ENCODE measurements around the gene TFF1. TPM values are rescaled to one million over a fixed set of nuclear protein-coding genes. Genes with fewer than 3 reads are reported as not detected.

TFF1 gene
- total RNA-seq = not detected in 2 replicates
- long read RNA-seq = 0 reads

DNA sequence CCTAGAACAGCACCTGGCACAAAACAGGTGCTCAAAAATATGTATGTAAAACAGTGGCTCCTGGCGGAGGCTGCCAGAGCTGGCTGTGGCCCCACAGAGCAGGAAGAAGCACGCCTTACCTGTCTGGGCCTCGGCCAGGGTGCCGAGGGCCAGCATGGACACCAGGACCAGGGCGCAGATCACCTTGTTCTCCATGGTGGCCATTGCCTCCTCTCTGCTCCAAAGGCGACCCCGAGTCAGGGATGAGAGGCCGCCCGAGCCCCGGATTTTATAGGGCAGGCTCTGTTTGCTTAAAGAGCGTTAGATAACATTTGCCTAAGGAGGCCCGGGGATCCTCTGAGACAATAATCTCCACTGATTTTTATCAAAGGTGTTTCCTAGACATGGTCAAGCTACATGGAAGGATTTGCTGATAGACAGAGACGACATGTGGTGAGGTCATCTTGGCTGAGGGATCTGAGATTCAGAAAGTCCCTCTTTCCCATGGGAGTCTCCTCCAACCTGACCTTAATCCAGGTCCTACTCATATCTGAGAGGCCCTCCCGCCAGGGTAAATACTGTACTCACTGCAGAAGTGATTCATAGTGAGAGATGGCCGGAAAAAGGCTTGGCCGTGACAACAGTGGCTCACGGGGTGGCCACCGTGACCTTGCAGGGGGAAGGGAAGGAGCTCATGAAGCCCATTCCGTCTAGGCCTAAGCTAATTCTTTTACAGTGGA is at the start of gene TFF1:
Gene TFF1, minus strand, starts transcription at position 244 of the 719 bp plus-strand sequence. Its CDS starts 40 bp downstream, at position 204.
- no peak within 1 kb of the TSS for H3K27ac Mint-ChIP-seq (ENCODE audit: unreplicated experiment)
- no peaks in the 10 kb centered on the region for H3K9me3 Mint-ChIP-seq
- no peaks in the 10 kb centered on the region for H3K4me1 Mint-ChIP-seq
- H3K36me3 Mint-ChIP-seq (ENCODE audit: low read depth) = no peaks in the 10 kb centered on the region
- no peaks in the 10 kb centered on the region for H3K27me3 Mint-ChIP-seq (ENCODE audit: low read depth)
- TF ChIP-seq, protein P1, sequence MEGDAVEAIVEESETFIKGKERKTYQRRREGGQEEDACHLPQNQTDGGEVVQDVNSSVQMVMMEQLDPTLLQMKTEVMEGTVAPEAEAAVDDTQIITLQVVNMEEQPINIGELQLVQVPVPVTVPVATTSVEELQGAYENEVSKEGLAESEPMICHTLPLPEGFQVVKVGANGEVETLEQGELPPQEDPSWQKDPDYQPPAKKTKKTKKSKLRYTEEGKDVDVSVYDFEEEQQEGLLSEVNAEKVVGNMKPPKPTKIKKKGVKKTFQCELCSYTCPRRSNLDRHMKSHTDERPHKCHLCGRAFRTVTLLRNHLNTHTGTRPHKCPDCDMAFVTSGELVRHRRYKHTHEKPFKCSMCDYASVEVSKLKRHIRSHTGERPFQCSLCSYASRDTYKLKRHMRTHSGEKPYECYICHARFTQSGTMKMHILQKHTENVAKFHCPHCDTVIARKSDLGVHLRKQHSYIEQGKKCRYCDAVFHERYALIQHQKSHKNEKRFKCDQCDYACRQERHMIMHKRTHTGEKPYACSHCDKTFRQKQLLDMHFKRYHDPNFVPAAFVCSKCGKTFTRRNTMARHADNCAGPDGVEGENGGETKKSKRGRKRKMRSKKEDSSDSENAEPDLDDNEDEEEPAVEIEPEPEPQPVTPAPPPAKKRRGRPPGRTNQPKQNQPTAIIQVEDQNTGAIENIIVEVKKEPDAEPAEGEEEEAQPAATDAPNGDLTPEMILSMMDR (conservative IDR thresholded peaks at IDR 0.05) = no peak
- no peak for DNase-seq (ENCODE audit: low read depth, low spot score)
- H3K4me3 Mint-ChIP-seq = no peak within 1 kb of the TSS

DNA sequence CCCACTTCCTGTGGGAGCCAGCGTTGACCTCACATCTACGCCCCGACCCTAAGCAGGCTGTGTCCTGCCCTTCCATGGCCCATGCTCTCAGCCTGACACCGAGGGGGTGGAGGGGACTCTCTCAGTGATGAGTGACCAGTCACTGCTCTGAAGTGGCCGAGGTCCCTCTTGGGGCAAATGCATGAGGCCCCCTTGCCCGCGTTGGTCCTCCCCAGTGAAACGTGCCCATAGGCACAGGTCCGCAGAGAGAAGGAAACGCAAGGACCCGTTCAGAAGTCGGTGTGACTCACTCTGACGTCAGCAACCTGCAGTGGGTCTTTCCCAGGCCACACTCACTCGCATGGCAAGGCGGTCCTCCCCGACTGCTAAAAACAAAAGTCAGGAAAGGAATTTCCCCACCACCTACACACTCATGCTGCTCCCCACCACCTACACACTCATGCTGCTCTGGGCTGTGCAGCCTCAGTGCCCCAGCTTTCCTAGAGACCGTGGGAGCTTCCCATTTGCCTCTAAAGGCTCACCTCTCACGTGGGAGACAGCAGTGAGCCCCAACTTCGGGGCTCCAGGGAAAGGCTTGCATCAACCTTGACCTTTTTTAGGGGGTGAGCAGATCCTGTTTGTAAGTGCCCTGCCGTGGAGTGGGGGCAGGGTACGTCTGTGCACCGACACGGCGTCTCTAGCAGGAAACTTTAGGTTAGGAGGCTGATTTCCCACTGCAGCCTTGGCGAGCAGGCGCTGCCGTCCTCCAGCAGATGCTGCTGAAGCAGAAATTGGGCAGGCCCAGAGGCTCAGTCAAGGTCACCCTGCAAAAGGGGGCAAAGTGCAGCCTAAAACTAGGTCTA is 48.8 kb upstream of the TFF1 start:
- Mint-ChIP-seq H3K27ac (ENCODE audit: unreplicated experiment) (no peak overlapping the region), H3K4me1 (peaks cover 10% of the 10 kb centered on the region), H3K36me3 (ENCODE audit: low read depth) (no peaks in the 10 kb centered on the region), H3K9me3 (no peaks in the 10 kb centered on the region), H3K27me3 (ENCODE audit: low read depth) (no peaks in the 10 kb centered on the region), H3K4me3 (no peak overlapping the region)
- TF ChIP-seq, protein P1 (conservative IDR thresholded peaks at IDR 0.05) = no peak
- DNase-seq (ENCODE audit: low read depth, low spot score) = no peak

DNA sequence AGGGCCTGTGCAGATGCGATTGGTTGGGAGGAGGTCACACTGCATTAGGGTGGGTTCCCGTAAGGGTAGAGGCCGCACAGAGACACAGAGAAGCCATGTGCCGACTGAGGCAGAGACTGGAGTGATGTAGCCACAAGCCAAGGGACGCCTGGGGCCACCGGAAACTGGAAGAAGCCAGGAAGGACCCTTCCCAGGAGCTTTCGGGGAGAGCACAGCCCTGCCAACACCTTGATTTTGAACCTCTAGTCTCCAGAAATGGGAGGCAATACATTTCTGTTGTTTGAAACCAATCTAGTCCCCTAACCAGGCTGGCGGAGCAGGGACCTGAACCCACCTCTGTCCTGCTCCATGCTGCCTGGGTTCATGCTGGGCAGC is 48.2 kb upstream of the TFF1 start:
- Mint-ChIP-seq H3K36me3 (ENCODE audit: low read depth) (no peaks in the 10 kb centered on the region), H3K4me1 (peaks cover 10% of the 10 kb centered on the region), H3K27me3 (ENCODE audit: low read depth) (no peaks in the 10 kb centered on the region), H3K27ac (ENCODE audit: unreplicated experiment) (no peak overlapping the region), H3K4me3 (no peak overlapping the region), H3K9me3 (no peaks in the 10 kb centered on the region)
- no peak for DNase-seq (ENCODE audit: low read depth, low spot score)
- TF ChIP-seq, protein P1 (conservative IDR thresholded peaks at IDR 0.05) = no peak

DNA sequence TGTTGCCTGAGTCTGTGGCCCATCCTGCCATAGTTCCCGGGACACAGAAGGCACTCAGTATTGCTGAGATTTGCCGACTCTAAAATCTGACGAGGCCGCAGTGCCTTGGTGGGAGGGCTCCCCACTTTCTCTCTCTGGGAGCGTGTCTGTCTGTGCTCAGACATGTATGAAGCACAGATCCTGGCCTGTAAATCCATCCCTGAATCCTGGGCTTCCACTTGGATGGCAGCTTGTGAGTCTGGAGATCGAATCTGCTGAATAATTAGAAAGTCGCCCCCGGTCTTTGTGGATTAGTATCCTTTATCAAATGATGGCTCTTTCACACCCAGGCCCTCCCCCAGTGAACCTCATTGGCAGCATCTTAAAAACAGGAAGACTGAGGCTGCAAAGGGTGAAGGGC is 47.7 kb upstream of the TFF1 start:
- H3K27ac Mint-ChIP-seq (ENCODE audit: unreplicated experiment) = no peak overlapping the region
- H3K9me3 Mint-ChIP-seq = no peaks in the 10 kb centered on the region
- H3K36me3 Mint-ChIP-seq (ENCODE audit: low read depth) = no peaks in the 10 kb centered on the region
- DNase-seq (ENCODE audit: low read depth, low spot score) = no peak
- TF ChIP-seq, protein P1 (conservative IDR thresholded peaks at IDR 0.05) = no peak
- H3K4me1 Mint-ChIP-seq = peaks cover 10% of the 10 kb centered on the region
- H3K4me3 Mint-ChIP-seq = no peak overlapping the region
- no peaks in the 10 kb centered on the region for H3K27me3 Mint-ChIP-seq (ENCODE audit: low read depth)

DNA sequence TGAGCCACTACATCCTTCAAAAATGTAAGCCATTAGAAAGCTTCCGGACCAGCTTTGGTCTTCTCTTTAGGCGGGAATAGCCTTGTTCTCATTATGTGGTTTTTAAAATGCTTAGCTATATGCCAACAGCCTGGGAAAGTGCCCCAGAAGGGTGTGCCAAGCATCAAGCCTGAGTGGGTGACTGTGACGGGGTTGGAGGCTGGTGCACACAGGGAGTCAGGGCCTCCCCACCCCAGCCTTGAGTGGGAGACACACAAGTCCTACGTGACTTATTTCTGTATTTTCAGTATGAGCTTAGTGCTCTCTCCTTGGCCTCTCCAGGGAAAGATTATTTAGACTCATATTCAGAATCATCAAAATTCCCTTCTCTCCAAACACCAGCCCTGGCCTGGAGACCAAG is 47.2 kb upstream of the TFF1 start:
- Mint-ChIP-seq H3K36me3 (ENCODE audit: low read depth) (no peaks in the 10 kb centered on the region), H3K4me1 (peaks cover 10% of the 10 kb centered on the region), H3K4me3 (no peak overlapping the region), H3K9me3 (no peaks in the 10 kb centered on the region), H3K27ac (ENCODE audit: unreplicated experiment) (no peak overlapping the region), H3K27me3 (ENCODE audit: low read depth) (no peaks in the 10 kb centered on the region)
- TF ChIP-seq, protein P1 (conservative IDR thresholded peaks at IDR 0.05) = no peak
- no peak for DNase-seq (ENCODE audit: low read depth, low spot score)
